ENCODE results near the gene TRAK1.

DNA sequence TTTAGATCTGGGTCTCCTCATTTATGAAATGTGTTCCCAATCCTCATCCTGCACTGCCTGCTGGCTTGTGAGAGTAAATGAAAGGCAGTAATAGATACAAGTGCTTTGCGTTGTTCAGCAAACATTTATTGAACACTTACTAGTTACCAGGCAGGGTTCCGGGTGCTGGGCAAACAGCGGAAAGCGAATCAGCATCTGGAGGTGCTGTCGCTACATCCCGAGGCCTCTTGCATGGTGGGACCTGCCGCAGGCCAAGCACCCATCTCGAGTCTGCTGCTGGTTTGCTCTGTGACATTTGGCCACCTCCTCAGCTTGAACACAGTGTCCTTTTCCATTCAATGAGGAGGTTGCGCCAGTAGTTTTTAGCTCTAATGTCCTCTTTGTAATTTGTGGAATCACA is 24.8 kb downstream of the TRAK1 start:
- TF ChIP-seq CTCF (IDR thresholded peaks at IDR 0.05; ENCODE audit: low read length) (no peak), EZH2phosphoT487 (IDR thresholded peaks at IDR 0.05; ENCODE audit: low read length) (no peak), EZH2 (optimal IDR thresholded peaks at IDR 0.05; ENCODE audit: low read depth, low read length) (no peak)

Measured in MM.1S (cell line).